Stimulated activated naive CD8-positive, alpha-beta T cell treated with anti-CD3 and anti-CD28 coated beads, Interleukin-15, Interleukin-2, amounts not matched to agents 100 U/mL and 50 U/mL, for 24 hours (primary cell): ENCODE results near the gene RFX1.
"Not testable (repeated sequence)": the region's sequence is repeated elsewhere in the genome, so short reads cannot be mapped to it uniquely, and the experiment has no call there.

Experiments used
- ATAC-seq: fragments of 150-1000 bp; cut with Tn5 transposase; one replicate; pipeline ENCODE4 v1.10.0; 2021
- DNase-seq: peaks from one replicate; pipeline ENCODE4 v3.0.0; 2021

RFX1 gene

GRCh38 chr19:13934785-13935109, 71.4 kb downstream of the RFX1 start:
- ATAC-seq = no peak

GRCh38 chr19:13932911-13933393, 73.2 kb downstream of the RFX1 start:
- no peak for DNase-seq
- no peak for ATAC-seq

More at GRCh38 chr19:13934785-13935109, 71.4 kb downstream of the RFX1 start:
- DNase-seq = no peak

- no peak for ATAC-seq
- DNase-seq = no peak
These were observed 73.9 kb downstream of the RFX1 start for GRCh38 chr19:13932149-13932637.

DNA sequence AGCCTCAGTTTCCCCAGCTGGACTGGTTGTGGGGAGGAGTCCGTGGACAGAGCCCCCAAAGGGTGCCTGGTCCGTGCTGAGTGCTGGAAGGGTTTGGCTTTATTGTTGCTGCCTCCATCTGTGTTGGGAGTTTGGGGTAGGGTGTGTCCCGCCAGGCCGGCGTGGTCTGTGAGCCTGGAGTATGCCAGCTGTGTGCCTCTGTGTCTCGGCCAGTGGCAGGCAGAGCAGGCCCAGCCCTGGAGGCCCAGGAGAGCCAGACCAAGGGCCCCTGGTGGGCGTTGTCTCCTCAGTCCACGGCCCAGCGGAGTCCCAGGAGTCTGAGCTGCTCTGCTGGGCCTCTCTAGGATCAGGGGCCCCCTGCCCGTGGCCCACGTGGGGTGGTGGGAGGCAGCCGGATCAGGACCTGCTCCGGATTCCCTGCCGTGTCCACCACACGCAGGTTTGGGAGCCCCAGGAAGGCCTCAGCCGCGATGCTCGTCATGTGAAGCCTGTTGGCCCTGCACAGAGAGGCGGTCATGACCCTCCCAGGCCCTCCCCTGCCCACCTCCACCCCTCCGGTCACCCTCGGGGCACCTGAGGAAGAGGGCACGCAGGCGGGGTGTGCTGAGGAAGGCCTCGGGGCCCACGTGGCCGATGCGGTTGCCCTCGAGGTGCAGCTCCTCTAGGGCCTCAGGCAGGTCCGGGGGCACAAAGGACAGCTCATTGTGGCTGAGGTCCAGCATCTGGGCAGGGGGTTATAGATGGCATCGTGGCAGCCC, 74.5 kb downstream of the RFX1 start:
- no peak for DNase-seq
- ATAC-seq = no peak

- DNase-seq (no peak), ATAC-seq (no peak)
These were observed 75.7 kb downstream of the RFX1 start for GRCh38 chr19:13930402-13930801.

DNA sequence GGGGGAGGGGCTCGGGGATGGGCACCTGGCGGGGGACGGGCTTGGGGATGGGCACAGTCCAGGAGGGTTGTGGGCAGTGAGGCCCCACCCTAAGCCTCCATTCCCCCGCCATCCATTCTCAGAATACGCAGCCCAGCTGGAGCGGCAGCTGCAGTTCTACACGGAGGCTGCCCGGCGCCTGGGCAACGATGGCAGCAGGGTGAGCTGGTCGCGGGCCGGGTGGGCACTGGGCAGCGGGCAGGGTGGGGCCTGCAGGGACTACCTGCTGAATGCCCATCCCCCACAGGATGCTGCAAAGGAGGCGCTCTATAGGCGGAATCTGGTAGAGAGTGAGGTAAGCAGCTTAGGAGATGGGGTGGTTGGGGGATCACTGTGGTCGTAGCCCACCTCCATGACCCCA, 76.2 kb downstream of the RFX1 start:
- ATAC-seq (no peak), DNase-seq (no peak)

GRCh38 chr19:13929340-13929739, 76.8 kb downstream of the RFX1 start:
- ATAC-seq = no peak
- DNase-seq = no peak

GRCh38 chr19:13926715-13927114, 79.4 kb downstream of the RFX1 start:
- ATAC-seq = no peak
- no peak for DNase-seq

- ATAC-seq (no peak), DNase-seq (no peak)
These were observed 80.1 kb downstream of the RFX1 start for GRCh38 chr19:13926010-13926409.

DNA sequence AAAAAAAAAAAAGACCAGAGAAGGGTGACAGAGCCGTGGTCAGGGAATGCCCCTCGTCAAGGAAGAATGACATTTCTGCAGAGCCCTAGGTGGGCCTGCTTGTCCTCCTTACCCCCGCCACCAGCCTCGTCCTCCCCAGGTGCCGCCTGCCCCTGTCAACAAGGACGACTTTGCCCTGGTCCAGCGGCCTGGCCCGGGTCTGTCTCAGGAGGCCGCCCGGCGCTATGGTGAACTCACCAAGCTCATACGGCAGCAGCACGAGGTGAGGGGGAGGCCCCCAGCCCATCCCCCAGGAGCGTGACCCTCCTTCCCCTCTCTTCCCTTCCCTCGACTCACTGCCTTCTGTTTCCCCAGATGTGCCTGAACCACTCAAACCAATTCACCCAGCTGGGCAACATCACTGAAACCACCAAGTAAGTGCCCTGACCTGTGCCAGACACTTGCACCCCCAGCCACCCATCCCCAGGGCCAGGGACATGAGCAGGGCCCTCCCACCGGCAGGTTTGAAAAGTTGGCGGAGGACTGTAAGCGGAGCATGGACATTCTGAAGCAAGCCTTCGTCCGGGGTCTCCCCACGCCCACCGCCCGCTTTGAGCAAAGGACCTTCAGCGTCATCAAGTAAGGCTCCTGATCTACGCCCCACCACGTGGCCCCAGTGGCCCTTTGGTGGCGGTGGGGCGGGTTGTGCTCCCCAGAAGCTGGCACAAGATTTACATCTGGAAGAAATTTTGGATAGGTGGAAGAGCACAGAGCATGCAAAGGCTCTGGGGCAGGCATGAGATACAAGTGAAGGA, 82.7 kb downstream of the RFX1 start:
- DNase-seq = no peak
- no peak for ATAC-seq

GRCh38 chr19:13922118-13922517, 84.0 kb downstream of the RFX1 start:
- not testable (repeated sequence) for ATAC-seq, DNase-seq

DNA sequence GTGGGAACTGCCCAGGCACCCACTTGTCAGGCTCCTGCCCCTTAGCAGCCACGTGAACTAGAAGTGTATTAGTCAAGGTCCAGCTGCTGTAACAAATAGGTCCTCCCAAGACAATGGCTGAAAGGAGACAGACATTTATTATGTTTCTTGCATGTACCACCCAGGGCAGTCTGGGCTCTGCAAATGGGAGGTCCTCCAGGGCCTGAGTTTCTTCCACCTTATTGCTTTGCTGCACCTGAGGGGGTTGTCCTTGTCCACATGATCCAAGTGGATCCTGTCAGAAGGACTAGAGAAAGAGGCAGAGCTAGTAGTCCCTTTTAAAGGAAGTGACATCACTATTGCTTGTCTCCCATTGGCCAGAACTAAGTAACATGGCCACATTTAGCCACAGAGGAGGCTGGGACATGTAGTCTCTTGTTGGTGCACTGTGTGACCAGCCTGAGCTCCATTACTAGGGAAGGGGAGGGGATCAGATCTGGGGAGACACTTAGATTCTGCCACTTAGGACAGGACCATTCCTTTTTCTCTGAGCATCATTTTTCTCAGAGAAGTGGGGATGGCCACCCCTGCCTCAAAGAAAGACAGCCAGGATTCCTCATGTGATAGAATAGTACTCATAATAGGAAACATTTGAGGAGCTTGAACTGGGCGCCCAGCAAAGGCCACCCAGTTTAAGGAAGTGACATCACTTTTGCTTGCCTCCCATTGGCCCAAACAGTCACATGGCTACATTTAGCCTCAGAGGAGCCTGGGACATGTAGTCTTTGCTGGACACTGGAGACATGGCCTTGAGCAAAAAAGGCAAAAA, 85.0 kb downstream of the RFX1 start:
- peak; percentile 87 for ATAC-seq
- peak; percentile 18 for DNase-seq

DNA sequence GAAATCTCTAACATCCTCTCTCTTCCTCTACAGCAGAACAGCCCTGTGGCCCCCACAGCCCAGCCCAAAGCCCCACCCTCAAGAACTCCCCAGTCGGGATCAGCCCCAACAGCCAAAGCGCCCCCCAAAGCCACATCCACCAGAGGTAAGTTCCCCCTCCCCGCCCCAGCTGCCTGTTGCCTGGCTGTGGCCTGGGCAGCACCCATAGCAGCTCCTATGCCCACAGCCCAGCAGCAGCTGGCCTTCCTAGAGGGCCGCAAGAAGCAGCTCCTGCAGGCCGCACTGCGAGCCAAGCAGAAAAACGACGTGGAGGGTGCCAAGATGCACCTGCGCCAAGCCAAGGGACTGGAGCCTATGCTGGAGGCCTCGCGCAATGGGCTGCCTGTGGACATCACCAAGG, 85.6 kb downstream of the RFX1 start:
- no peak for ATAC-seq
- DNase-seq = no peak

- no peak for DNase-seq
- ATAC-seq = no peak
These were observed 87.3 kb downstream of the RFX1 start for GRCh38 chr19:13918726-13919411.

- DNase-seq = no peak
- ATAC-seq = no peak
These were observed 88.2 kb downstream of the RFX1 start for GRCh38 chr19:13917888-13918406.

DNA sequence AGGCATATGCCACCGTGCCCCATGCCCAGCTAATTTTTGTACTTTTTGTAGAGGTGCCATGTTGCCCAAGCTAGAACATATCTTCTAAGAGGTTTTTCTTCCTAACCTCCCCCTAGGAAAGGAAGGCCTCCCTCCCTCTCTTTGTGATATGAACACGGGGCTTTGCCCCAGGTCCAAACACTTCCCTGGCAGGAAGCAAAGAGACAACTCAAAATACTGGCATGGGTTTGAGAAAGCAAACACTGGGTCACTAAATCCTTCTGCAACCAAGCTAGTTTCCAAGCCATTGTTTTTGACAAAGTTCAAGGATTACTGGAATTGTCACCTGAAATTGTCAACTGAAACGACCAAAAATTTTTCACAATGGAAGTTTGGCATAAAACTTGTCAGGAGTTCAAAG, 91.3 kb downstream of the RFX1 start:
- ATAC-seq = no peak
- no peak for DNase-seq

DNA sequence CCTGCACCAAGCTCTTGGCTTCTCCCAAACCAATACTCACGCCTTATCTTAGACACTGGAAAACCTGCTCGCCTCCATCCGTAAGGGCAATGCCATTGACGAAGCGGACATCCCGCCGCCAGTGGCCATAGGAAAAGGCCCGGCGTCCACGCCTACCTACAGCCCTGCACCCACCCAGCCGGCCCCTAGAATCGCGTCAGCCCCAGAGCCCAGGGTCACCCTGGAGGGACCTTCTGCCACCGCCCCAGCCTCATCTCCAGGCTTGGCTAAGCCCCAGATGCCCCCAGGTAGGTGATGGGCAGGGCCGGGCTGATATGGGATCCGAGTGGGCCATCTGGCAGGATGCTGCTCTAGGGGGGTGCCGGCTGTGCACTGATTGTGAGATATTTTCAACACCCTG, 92.8 kb downstream of the RFX1 start:
- ATAC-seq = no peak

More for the DNA sequence above, 92.8 kb downstream of the RFX1 start:
- no peak for DNase-seq
